K562 (cell line): Measurements from ENCODE around the gene CHIC2. TPM values are rescaled to one million over a fixed set of nuclear protein-coding genes. Genes with fewer than 3 reads are reported as not detected.

ENCODE experiments used
- ATAC-seq: fragments of 200-7000 bp; cut with Tn5 transposase; 3 replicates; pipeline ENCODE4 v1.9.1; 2020; ENCODE audit warnings: moderate library complexity
- BruUV-seq: library from RNA; stranded (reverse); fragments of 400-500 nt; replicated peaks from 2 replicates; lab custom pipeline; 2021; lab: Mats Ljungman, UMichigan
- CTCF ChIA-PET: fragments of 300-600 bp; formaldehyde crosslinking; extraction: SDS; loops from one replicate; lab custom pipeline; 2021; ENCODE audit warnings: low intra/inter-chr PET ratio; lab: Yijun Ruan, JAX
- POLR2A ChIA-PET: fragments of 300-600, 350-650 bp; sonication (Branson Sonifier 250); formaldehyde crosslinking; extraction: SDS; loops from one replicate; lab custom pipeline; 2021; ENCODE audit warnings: antibody characterized with exemption, inconsistent platforms; lab: Yijun Ruan, JAX
- DNase-seq, 4 experiments: peaks; one replicate each; pipeline versions ENCODE4 v3.0.0 to v3.0.0-alpha.2; 2011 to 2018; ENCODE audit warnings: low spot score in 3 of 4, mixed read lengths in 3 of 4; ENCODE audit errors: extremely low read depth in 1 of 4
- FAIRE-seq: peaks from 2 replicates; lab custom pipeline; 2011; peaks lifted over from hg19 to GRCh38; lab: Jason Lieb, UNC
- H2AFZ ChIP-seq: 2 replicates; pipeline ENCODE4 v1.6.0; 2011; ENCODE audit warnings: low read depth, low read length, control low read depth, inconsistent platforms
- H3K27ac ChIP-seq: fragments of 200-600 bp; 3 replicates; pipeline ENCODE4 v1.8.0; 2011; ENCODE audit warnings: low read depth, mild to moderate bottlenecking, control low read depth, inconsistent platforms, low read length, moderate library complexity, mixed read lengths; ENCODE audit errors: extremely low read depth
- H3K27me3 ChIP-seq, 2 experiments: fragments of 300-600 bp in 1 of 2; 2 replicates in 1 of 2; 3 replicates in 1 of 2; pipeline versions ENCODE4 v1.6.0 to v1.8.0; 2011; ENCODE audit warnings: inconsistent platforms in 2 of 2, low read length in 2 of 2, mild to moderate bottlenecking in 1 of 2, mixed read lengths in 1 of 2, moderate library complexity in 1 of 2; ENCODE audit not compliant: control insufficient read depth in 2 of 2, insufficient read depth in 2 of 2
- H3K36me3 ChIP-seq: fragments of 300-600 bp; 3 replicates; pipeline ENCODE4 v1.8.0; 2011; ENCODE audit warnings: mild to moderate bottlenecking, low read length, inconsistent platforms; ENCODE audit not compliant: control insufficient read depth, insufficient read depth
- H3K4me1 ChIP-seq, 2 experiments: fragments of 200-600 bp in 1 of 2; replicated peaks in 1 of 2; 2 replicates in 1 of 2; 3 replicates in 1 of 2; pipeline versions ENCODE4 v1.5.1 to v1.8.0; 2011; ENCODE audit warnings: inconsistent platforms in 2 of 2, low read length in 2 of 2, mild to moderate bottlenecking in 1 of 2, mixed read lengths in 1 of 2, moderate library complexity in 1 of 2; ENCODE audit not compliant: control insufficient read depth in 2 of 2, insufficient read depth in 2 of 2
- H3K4me2 ChIP-seq: 2 replicates; pipeline ENCODE4 v1.6.1; 2011; ENCODE audit warnings: low read length, control low read depth, inconsistent platforms, mixed read lengths; ENCODE audit not compliant: insufficient read depth
- H3K4me3 ChIP-seq: fragments of 200-600 bp; sonication (generic), shearing (Covaris generic); 2 replicates; pipeline ENCODE4 v1.5.1; 2016; ENCODE audit warnings: control low read depth, inconsistent platforms
- H3K79me2 ChIP-seq: fragments of 200-600 bp; 3 replicates; pipeline ENCODE4 v1.8.0; 2011; ENCODE audit warnings: low read length, inconsistent platforms; ENCODE audit not compliant: control insufficient read depth, insufficient read depth
- H3K9ac ChIP-seq, 2 experiments: 2 replicates each; pipeline versions ENCODE4 v1.6.0 to v1.6.1; 2011; ENCODE audit warnings: low read depth in 2 of 2, low read length in 2 of 2, control low read depth in 1 of 2, inconsistent platforms in 1 of 2, mild to moderate bottlenecking in 1 of 2, mixed read lengths in 1 of 2; ENCODE audit not compliant: insufficient read depth in 1 of 2
- H3K9me1 ChIP-seq: one replicate; pipeline ENCODE4 v1.6.0; 2011; ENCODE audit warnings: inconsistent platforms, mild to moderate bottlenecking, low read length, moderate library complexity; ENCODE audit not compliant: control insufficient read depth, insufficient read depth
- H3K9me3 ChIP-seq: replicated peaks from 2 replicates; pipeline ENCODE4 v1.5.1; 2011; ENCODE audit warnings: low read depth, low read length, inconsistent platforms; ENCODE audit not compliant: control insufficient read depth, insufficient read depth
- H4K20me1 ChIP-seq: replicated peaks from 2 replicates; pipeline ENCODE4 v1.6.1; 2011; ENCODE audit warnings: low read length, inconsistent platforms, mixed read lengths; ENCODE audit not compliant: control insufficient read depth, insufficient read depth
- ARID2 ChIP-seq: fragments of 450-650 bp; IDR thresholded peaks from 2 replicates; pipeline ENCODE4 v1.6.1; 2017; ENCODE audit warnings: antibody characterized with exemption, mild to moderate bottlenecking
- BHLHE40 ChIP-seq: IDR thresholded peaks from 2 replicates; pipeline ENCODE4 v1.6.1; 2011; ENCODE audit warnings: low read length, improper control_type of control experiment
- COPS2 ChIP-seq: fragments of 450-650 bp; conservative IDR thresholded peaks from 2 replicates; pipeline ENCODE4 v1.6.1; 2016; ENCODE audit warnings: mild to moderate bottlenecking, moderate library complexity
- HDAC8 ChIP-seq: fragments of 450-650 bp; IDR thresholded peaks from 2 replicates; pipeline ENCODE4 v1.6.1; 2016; ENCODE audit warnings: mild to moderate bottlenecking, missing genetic modification characterization, moderate library complexity, missing compliant biosample characterization
- HNRNPLL ChIP-seq: fragments of 200-400 bp; formaldehyde crosslinking; IDR thresholded peaks from 2 replicates; pipeline ENCODE4 v1.6.1; 2017; ENCODE audit warnings: low read length, low read depth, mild to moderate bottlenecking; ENCODE audit not compliant: poor library complexity, severe bottlenecking
- KDM1A ChIP-seq, 2 experiments: fragments of 450-650 bp; IDR thresholded peaks; 2 replicates each; pipeline ENCODE4 v1.6.1; 2016; ENCODE audit warnings: mild to moderate bottlenecking in 2 of 2
- KLF6 ChIP-seq: fragments of 250-450 bp; sonication (Bioruptor Pico); IDR thresholded peaks from 2 replicates; pipeline ENCODE4 v1.4.0; 2020; ENCODE audit warnings: mild to moderate bottlenecking, moderate library complexity, borderline replicate concordance
- MEIS2 ChIP-seq: fragments of 450-650 bp; IDR thresholded peaks from 2 replicates; pipeline ENCODE4 v1.6.1; 2014; ENCODE audit warnings: mild to moderate bottlenecking; ENCODE audit not compliant: partially characterized antibody
- MXD1 ChIP-seq: fragments of 250-450 bp; sonication (Bioruptor Pico); IDR thresholded peaks from 2 replicates; pipeline ENCODE4 v1.8.0; 2021; ENCODE audit warnings: borderline replicate concordance, mild to moderate bottlenecking, moderate library complexity; ENCODE audit not compliant: poor library complexity, severe bottlenecking
- NFATC3 ChIP-seq: fragments of 450-650 bp; IDR thresholded peaks from 2 replicates; pipeline ENCODE4 v1.6.1; 2017; ENCODE audit warnings: mild to moderate bottlenecking
- PKNOX1 ChIP-seq: fragments of 450-650 bp; IDR thresholded peaks from 2 replicates; pipeline ENCODE4 v1.6.1; 2016
- RBFOX2 ChIP-seq: fragments of 200-400 bp; formaldehyde crosslinking; IDR thresholded peaks from 2 replicates; pipeline ENCODE4 v1.6.1; 2017; ENCODE audit warnings: low read depth, mild to moderate bottlenecking, low read length, moderate library complexity
- SMARCB1 ChIP-seq: IDR thresholded peaks from 2 replicates; pipeline ENCODE4 v1.6.1; 2011; ENCODE audit warnings: improper control_type of control experiment, low read depth; ENCODE audit not compliant: insufficient read length
- TGIF2 ChIP-seq: sonication (generic); formaldehyde crosslinking; IDR thresholded peaks from 2 replicates; pipeline ENCODE4 v1.8.1; 2022; ENCODE audit warnings: mild to moderate bottlenecking, missing genetic modification reagents, moderate library complexity
- ZFP1 ChIP-seq: fragments of 450-650 bp; formaldehyde crosslinking; IDR thresholded peaks from 2 replicates; pipeline ENCODE4 v1.4.0; 2020; ENCODE audit warnings: mild to moderate bottlenecking, mixed read lengths
- ZFP30 ChIP-seq: fragments of 250-450 bp; sonication (Bioruptor Pico); IDR thresholded peaks from 2 replicates; pipeline ENCODE4 v1.8.0; 2022; ENCODE audit warnings: moderate library complexity, mild to moderate bottlenecking, inconsistent platforms, borderline replicate concordance
- ZMIZ1 ChIP-seq, 2 experiments: fragments of 150-350 bp in 1 of 2; IDR thresholded peaks; 2 replicates each; pipeline ENCODE4 v1.6.1; 2012 to 2016; ENCODE audit warnings: low read depth in 2 of 2, low read length in 2 of 2, mild to moderate bottlenecking in 1 of 2, moderate library complexity in 1 of 2
- ZNF3 ChIP-seq: fragments of 250-450 bp; sonication (Bioruptor Pico); IDR thresholded peaks from 2 replicates; pipeline ENCODE4 v1.5.0; 2021; ENCODE audit warnings: mild to moderate bottlenecking, moderate library complexity
- ZSCAN32 ChIP-seq: fragments of 450-650 bp; formaldehyde crosslinking; IDR thresholded peaks from 2 replicates; pipeline ENCODE4 v1.4.0; 2020; ENCODE audit warnings: mild to moderate bottlenecking, moderate library complexity
- WGBS: fragments of 100-300 bp; shearing (Covaris generic); methylation state at CpG from one replicate; pipeline ENCODE4 v1.1.6; 2016; ENCODE audit warnings: low coverage, mixed read lengths; ENCODE audit not compliant: insufficient coverage; ENCODE audit errors: missing lambda C conversion rate; 5-methylcytosine and 5-hydroxymethylcytosine counted together
- in situ Hi-C: fragments of 300-500 bp; cut with MboI; formaldehyde crosslinking; loops from 4 replicates; pipeline ENCODE4 v1.15.0; 2018; ENCODE audit warnings: inconsistent platforms, mixed read lengths
- intact Hi-C: fragments of 100-400 bp; cut with micrococcal nuclease; formaldehyde crosslinking; loops from 2 replicates; pipeline ENCODE4 v1.14.2; 2022
- polyA plus RNA-seq, 8 experiments: library from polyadenylated mRNA; depleted of rRNA in 4 of 8; stranded (reverse) in 5 of 8; unstranded in 3 of 8; fragments of >200 nt; fragmentation: Nextera tagmentation in 2 of 8; fragmentation: Illumina TruSeq in 1 of 8; extraction: Ambion mirVana in 2 of 8; extraction: Trizol in 1 of 8; gene quantifications; 2 replicates each; pipeline versions ENCODE4 v1.2.1 to v1.2.3, GENCODE V29; 2011 to 2014; ENCODE audit warnings: inconsistent platforms in 1 of 8, missing spikeins in 1 of 8
- total RNA-seq, 7 experiments: library from RNA; depleted of rRNA in 6 of 7; stranded (reverse); fragments of >200 nt in 6 of 7; fragmentation: Illumina TruSeq in 2 of 7; extraction: Trizol in 2 of 7; gene quantifications; 2 replicates each; pipeline versions ENCODE4 v1.2.1 to v1.2.3, GENCODE V29; 2011 to 2021; ENCODE audit warnings: low replicate concordance in 1 of 7

The CHIC2 gene
- total and polyA plus RNA-seq, 9 of the 15 experiments (the other 6 are each of a cell fraction or from before 2014, with no cell fraction given) = 0.89 to 25.1 (median 12.1) TPM

GRCh38 chr4:54017308-54017707 lies 47.1 kb downstream of the CHIC2 start (continued):
- TF ChIP-seq HDAC8 (tag) = no peak
- TF ChIP-seq ZMIZ1 (IDR thresholded peaks at IDR 0.05; ENCODE audit: low read depth in 2 of 2, low read length in 2 of 2) = no peak
- no peak for TF ChIP-seq NFATC3

GRCh38 chr4:54016504-54016903 lies 47.9 kb downstream of the CHIC2 start:
- Histone ChIP-seq H3K4me3 (no peak overlapping the region), H3K9me1 (no peaks in the 10 kb centered on the region), H3K4me2 (no peak overlapping the region), H2AFZ (no peak overlapping the region), H4K20me1 (no peaks in the 10 kb centered on the region), H3K79me2 (no peaks in the 10 kb centered on the region), H3K36me3 (peaks cover 4% of the 10 kb centered on the region; the same call in 1 of the 3 replicates), H3K9me3 (no peaks in the 10 kb centered on the region), H3K27me3 (no peaks in the 10 kb centered on the region), H3K27ac (no peak overlapping the region), H3K9ac (no peak overlapping the region), H3K4me1 (no peaks in the 10 kb centered on the region)
- no TSS peak for BruUV-seq
- ChIA-PET POLR2A (no interaction called here), CTCF (no interaction called here)
- ATAC-seq = no peak
- WGBS = 0% methylated on average over 1 of the region's 1 CpG
- in situ Hi-C loops = no loop called here
- FAIRE-seq = no peak
- intact Hi-C loops = no loop called here
- DNase-seq = no peak
- TF ChIP-seq MEIS2 (peak; percentile 66), ARID2 (no peak), BHLHE40 (0 out of 2 replicates have a peak, but pooled peaks have one; percentile 27), TGIF2 (CRISPR knock-in tag) (no peak), PKNOX1 (peak; percentile 43), SMARCB1 (no peak), RBFOX2 (no peak), ZFP1 (CRISPR knock-in tag) (no peak), ZSCAN32 (no peak), ZFP30 (CRISPR knock-in tag) (no peak), KDM1A (IDR thresholded peaks at IDR 0.05) (no peak), COPS2 (no peak), MXD1 (CRISPR knock-in tag) (no peak), ZNF3 (CRISPR knock-in tag) (no peak), HNRNPLL (no peak), KLF6 (CRISPR knock-in tag) (no peak)
